Smooth muscle cell of the brain vasculature (primary cell): Measurements from ENCODE around the gene AHDC1.
"Not testable (repeated sequence)": the region's sequence is repeated elsewhere in the genome, so short reads cannot be mapped to it uniquely, and the experiment has no call there.

Experiments
- DNase-seq: peaks from one replicate; pipeline ENCODE4 v3.0.0-alpha.2; 2012; ENCODE audit warnings: low read depth, low spot score

AHDC1 gene

DNA sequence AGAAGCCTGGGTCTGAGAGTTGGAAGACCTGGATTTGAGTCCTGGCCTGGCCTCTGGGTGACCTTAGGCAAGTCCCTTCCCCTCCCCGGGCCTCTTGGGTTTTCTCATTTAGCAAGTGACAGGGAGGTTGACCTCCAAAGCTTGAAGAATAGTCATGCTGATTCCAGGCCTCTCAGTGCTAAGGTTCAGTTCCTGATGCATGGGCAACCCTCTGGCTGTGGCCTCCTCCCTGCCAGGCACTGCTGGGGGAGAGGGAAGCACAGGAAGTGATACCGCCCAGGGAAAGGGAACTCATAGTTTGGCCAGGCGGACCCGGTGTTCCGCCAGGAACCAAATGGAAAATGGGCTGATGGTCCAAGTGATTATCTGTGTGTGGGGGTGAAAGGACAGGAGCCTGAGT, 90.4 kb downstream of the AHDC1 start:
- DNase-seq: no peak

GRCh38 chr1:27509127-27510080, 94.5 kb downstream of the AHDC1 start:
- DNase-seq: no peak

DNA sequence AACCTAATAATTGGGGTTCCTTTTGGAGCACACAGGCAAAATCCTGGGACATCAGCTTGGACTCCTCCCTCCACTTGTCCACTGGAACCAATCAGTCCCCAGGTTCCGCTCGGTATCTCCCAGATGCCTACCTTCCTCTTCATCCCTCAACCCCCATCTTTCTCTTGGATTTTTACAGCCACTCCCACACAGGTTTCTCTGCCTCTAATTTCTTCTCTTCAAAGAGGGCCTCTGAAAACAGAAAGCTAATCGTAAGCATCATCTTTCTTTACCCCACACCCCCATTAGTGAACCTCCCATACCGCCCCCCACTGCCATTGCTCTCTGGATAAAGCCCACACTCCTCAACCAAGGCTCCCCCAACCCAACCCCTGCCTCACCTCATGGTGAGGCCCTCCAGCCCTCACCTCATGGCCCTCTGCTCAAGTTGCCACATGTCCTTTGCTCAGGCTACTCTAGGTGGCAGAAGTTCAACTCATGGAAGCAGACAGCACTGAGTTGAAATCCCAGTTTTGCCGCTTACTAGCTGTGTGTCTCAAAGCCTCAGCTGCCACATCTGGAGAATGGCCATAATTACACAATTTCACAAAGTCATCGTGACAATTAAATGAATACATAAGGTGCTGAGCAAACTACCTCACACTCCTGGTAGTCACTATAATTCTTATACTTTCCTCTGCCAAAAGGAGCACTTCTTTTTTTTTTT, 95.8 kb downstream of the AHDC1 start:
- no peak for DNase-seq

- no peak for DNase-seq
Measured at GRCh38 chr1:27506703-27507102, 97.2 kb downstream of the AHDC1 start.

DNA sequence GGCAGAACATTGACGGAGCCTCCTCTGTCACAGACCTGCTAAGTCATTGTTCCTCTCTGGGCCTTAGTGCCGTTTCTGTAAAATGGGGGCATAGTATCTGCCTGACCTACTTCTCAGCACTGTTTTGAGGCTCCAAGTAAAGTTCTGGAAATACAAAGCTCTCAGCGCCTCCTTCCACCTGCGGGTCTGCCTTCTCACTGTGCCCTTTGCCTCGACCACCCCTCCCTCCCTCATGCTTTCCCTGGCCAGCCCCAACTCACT, 98.6 kb downstream of the AHDC1 start:
- DNase-seq: no peak

DNA sequence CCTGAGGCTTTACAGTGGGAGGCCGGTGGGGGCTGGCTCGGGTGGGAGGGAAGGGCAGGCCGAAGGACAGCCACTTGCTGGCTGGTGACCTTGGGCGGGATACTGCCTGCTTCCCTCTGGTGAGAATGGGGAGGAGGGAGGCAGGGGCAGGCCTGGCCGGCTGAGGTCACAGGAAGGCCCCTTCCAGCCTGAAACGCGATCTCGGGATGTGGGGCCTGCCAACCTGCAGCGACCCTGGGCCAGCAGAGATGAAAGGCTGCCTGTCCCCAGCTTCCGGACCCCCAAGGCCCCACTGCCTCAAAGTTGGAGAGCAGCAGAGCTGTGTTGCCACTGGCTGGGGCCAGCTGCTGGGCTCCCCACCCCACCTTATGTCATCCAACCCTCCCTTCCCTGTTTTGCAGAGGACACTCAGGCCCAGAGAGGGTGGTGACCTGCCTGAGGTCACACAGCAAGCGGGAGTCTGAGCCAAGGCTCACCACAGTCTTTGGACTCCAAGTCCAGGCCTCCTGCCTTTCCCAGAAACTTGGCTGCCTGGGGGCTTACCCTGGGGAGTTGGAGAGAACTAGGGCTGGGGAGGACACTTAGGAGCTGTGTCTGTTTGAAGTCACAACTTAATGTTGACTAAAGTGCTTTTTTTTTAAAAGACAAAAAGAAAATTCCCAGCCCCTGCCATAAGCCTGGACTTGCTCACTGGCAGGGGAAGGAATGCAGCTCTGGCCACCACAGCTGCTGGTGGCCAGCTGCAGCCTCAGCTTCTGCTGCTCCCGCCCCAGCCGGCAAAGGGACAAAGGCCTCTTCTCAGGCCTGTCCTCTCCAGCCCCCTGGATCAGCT, 99.1 kb downstream of the AHDC1 start:
- DNase-seq: peak; percentile 89

- no peak for DNase-seq
Measured at GRCh38 chr1:27503844-27504587, 99.9 kb downstream of the AHDC1 start.

- DNase-seq: no peak
Measured at GRCh38 chr1:27503033-27503432, 100.9 kb downstream of the AHDC1 start.

GRCh38 chr1:27501159-27501558, 102.8 kb downstream of the AHDC1 start:
- DNase-seq: not testable (repeated sequence)

GRCh38 chr1:27499142-27499541, 104.8 kb downstream of the AHDC1 start:
- DNase-seq: no peak

DNA sequence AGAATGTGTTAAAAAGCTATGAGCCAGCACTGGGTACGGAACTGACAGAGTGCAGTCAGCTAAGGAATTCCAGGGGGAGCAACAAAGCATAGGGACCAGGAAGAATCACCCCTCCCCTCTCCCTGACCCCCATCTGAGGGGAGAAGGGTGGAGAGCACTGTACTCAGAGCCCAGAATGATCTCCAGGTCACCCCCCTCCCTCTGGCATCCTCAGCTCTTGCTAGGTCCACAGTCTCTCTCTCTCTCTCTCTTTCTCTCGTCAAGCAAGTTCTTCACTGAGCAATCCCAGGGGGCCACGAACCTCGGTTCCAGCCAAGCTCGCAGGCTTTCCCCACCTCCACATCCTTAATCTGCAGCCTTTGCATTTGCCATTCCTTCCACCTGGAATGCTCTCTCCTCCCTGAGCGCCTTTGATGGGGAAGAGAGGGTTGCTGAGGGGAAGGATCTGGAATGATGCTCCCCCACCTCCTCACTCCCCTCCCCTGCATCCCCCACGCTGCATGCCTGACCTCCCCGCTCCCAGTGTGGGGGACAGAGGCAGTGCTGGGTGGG, 107.3 kb downstream of the AHDC1 start:
- DNase-seq: no peak

GRCh38 chr1:27492796-27493195, 111.1 kb downstream of the AHDC1 start:
- DNase-seq: no peak

DNA sequence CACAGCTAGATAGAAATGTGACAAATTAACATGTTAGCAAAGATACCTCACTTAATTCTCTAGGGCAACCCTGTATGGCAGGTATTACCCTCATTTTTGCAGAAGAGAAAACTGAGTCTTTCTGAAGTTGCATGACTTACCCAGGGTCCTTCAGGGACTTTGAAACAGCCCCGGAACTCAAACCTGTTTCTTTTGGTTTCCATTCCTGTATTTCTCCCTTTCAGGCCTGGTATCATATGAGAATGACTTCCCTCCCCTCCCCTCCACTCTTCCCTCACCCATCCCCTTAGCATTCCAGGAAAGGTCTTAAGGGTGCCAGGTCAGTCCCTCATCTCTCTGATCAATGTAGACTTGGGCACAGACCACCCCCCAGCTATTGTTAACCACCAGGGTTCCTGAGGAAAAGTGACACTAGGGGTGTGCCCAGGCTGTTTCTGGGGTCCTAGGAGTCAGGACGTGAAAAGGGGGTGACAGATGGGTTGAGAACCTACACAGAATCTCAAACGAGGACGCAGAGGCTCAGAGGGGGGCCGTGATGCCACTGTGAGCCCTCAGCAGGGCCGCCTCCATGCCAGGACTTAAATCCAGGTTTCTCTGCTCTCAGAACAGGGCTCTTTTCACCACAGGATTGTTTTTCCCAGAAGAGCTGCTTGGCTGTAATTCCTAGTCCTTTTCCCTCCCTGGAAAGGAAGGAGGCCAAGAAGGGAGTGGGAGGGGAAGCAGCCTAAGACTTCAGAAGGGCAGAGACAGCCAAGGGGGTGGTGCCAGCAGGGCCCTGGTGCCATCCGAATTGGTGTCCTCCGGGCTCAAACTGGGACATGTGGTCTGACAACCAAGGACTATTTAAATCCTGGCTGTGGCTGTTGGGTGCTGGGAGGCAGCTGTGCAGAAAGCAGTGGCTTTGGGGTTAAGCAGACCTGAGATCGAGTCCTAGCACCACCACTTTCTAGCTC, 111.9 kb downstream of the AHDC1 start:
- no peak for DNase-seq

GRCh38 chr1:27489973-27490741, 113.8 kb downstream of the AHDC1 start, which contains the start of gene WASF2:
TSS of gene WASF2 (minus strand) at chr1:27490167. CDS start at chr1:27428890, 61,277 bp downstream.
- DNase-seq: peak; percentile 95

GRCh38 chr1:27489501-27489972, 114.4 kb downstream of the AHDC1 start:
- DNase-seq: no peak

DNA sequence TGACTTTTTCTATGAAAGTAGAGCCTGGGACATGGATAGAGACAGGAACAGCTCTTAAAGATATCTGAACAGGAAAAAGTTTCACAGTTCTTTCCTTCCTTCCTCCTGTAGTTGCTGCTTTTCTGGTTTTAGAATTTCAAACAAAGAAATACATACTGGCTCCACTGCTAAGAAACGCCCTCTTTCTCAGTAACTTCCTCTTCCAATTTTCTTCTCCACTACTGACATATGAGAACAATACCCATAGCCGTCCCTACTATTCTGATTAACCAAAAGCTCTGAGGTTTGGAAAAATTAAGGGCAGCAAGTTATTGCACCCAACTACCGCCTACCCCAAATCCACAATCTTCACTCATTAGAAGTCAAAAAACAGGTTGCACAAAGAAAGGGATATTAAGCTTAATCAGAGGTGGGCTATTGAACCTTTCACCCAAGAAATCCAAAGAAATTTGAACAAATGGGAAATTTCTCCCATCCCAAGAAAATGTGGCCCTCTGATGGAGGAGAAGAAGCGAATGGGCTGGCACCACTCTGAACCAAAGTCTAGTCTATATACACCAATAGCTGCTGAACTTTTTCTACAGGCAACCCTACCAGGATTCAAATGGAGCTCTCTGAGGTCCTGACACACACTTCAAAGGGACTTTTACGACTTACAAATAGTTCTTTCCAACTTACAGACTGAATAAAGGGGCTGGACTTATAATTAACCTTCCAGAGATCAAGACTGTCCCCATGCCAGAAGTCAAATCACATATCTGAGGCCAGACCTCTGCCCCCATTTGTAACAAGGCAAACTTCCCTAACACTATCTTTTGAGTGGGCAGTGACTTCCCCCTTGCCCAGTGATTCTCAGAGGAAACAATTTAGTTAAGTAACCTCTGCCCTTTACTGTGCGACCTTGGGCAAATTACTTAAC, 115.7 kb downstream of the AHDC1 start:
- no peak for DNase-seq

DNA sequence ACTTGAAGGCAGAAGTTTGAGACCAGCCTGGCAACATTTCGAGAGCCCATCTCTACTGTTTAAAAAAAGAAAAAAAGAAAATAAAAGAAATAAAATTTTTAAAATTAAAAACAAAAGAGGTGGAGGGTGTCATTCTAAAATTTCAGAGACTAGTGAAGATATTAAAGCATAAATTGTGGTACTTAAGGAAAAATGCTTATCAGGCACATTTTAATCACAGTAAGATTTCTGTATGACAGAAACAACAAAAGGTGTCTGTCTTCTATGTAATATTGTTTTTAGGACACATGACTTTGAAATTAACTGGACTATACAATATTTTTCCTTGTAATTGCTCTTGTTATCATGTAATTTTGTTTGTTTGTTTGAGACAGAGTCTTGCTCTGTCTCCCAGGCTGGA, 118.6 kb downstream of the AHDC1 start:
- DNase-seq: no peak
